ENCODE results near the gene MPHOSPH9. TPM values are rescaled to one million over a fixed set of nuclear protein-coding genes. Genes with fewer than 3 reads are reported as not detected.

The MPHOSPH9 gene
- total and polyA plus RNA-seq, 12 donors: 11.7 to 61.7 (median 23.5) TPM

- Histone ChIP-seq H3K27ac (peak overlapping the region in 2 of 5 donors; percentile 40 to 85), H3K9me3 (replicated peaks in 1 of 3) (no peaks in the 10 kb centered on the region), H3K27me3 (no peaks in the 10 kb centered on the region), H3K4me1 (replicated peaks in 1 of 2) (peaks cover 32 to 47% of the 10 kb centered on the region in 2 donors), H3K36me3 (replicated peaks in 1 of 2) (no peaks in the 10 kb centered on the region), H3K4me3 (no peak overlapping the region)
- TF ChIP-seq CTCF (IDR thresholded peaks at IDR 0.05): no peak
- TF ChIP-seq POLR2A (IDR thresholded peaks at IDR 0.05): no peak
- 89 to 95% (median 94%) methylated on average over 7 to 8 of the region's 8 CpGs for WGBS, 4 donors
- intact Hi-C loops (cut with DNase I): no loop called here
- no peak for DNase-seq
Observed at GRCh38 chr12:123118497-123118896, 114.4 kb downstream of the MPHOSPH9 start.

- TF ChIP-seq CTCF (IDR thresholded peaks at IDR 0.05) (no peak), POLR2A (IDR thresholded peaks at IDR 0.05) (peak in 1 of 2 donors; percentile 56)
- 20 to 31% (median 27%) methylated on average over 7 to 8 of the region's 8 CpGs for WGBS, 4 donors
- H3K27me3 ChIP-seq: no peaks in the 10 kb centered on the region
- peaks cover 31 to 59% of the 10 kb centered on the region in 2 donors for H3K4me1 ChIP-seq (replicated peaks in 1 of 2)
- no peaks in the 10 kb centered on the region for H3K9me3 ChIP-seq (replicated peaks in 1 of 3)
- peak overlapping the region; percentile 34 to 90 (median 79) for H3K27ac ChIP-seq
- DNase-seq: peak; percentile 69 to 93 (median 86)
- H3K36me3 ChIP-seq (replicated peaks in 1 of 2): no peaks in the 10 kb centered on the region
- intact Hi-C loops (cut with DNase I): no loop called here
- H3K4me3 ChIP-seq: no peak overlapping the region
Observed at GRCh38 chr12:123115409-123116121, 117.4 kb downstream of the MPHOSPH9 start.

- TF ChIP-seq CTCF (IDR thresholded peaks at IDR 0.05): no peak
- TF ChIP-seq POLR2A (IDR thresholded peaks at IDR 0.05): no peak
- Histone ChIP-seq H3K4me1 (replicated peaks in 1 of 2) (peaks cover 34 to 63% of the 10 kb centered on the region in 2 donors), H3K9me3 (replicated peaks in 1 of 3) (no peaks in the 10 kb centered on the region), H3K27me3 (no peaks in the 10 kb centered on the region), H3K36me3 (replicated peaks in 1 of 2) (no peaks in the 10 kb centered on the region), H3K27ac (peak overlapping the region; percentile 34 to 90 (median 79)), H3K4me3 (no peak overlapping the region)
- WGBS, 4 donors: 81 to 88% (median 84%) methylated on average over 11 to 13 of the region's 13 CpGs
- intact Hi-C loops (cut with DNase I): no loop called here
- no peak for DNase-seq
Observed at GRCh38 chr12:123114304-123115083, 118.4 kb downstream of the MPHOSPH9 start.

- Histone ChIP-seq H3K4me3 (no peak overlapping the region), H3K36me3 (replicated peaks in 1 of 2) (no peaks in the 10 kb centered on the region), H3K27ac (no peak overlapping the region), H3K4me1 (replicated peaks in 1 of 2) (peaks cover 49 to 77% of the 10 kb centered on the region in 2 donors), H3K27me3 (no peaks in the 10 kb centered on the region), H3K9me3 (replicated peaks in 1 of 3) (no peaks in the 10 kb centered on the region)
- 81 to 85% (median 83%) methylated on average over 8 of the region's 8 CpGs for WGBS, 4 donors
- no peak for TF ChIP-seq CTCF (IDR thresholded peaks at IDR 0.05)
- no peak for TF ChIP-seq POLR2A (IDR thresholded peaks at IDR 0.05)
- no peak for DNase-seq
- intact Hi-C loops (cut with DNase I): no loop called here
Observed at GRCh38 chr12:123113026-123113425, 119.9 kb downstream of the MPHOSPH9 start.
